ENCODE results near the gene PFDN4.
"Not testable (repeated sequence)": the region's sequence is repeated elsewhere in the genome, so short reads cannot be mapped to it uniquely, and the experiment has no call there.

The PFDN4 gene

GRCh38 chr20:54229566-54230160 lies 21.8 kb downstream of the PFDN4 start:
- no peak for DNase-seq

GRCh38 chr20:54231036-54231435 lies 23.1 kb downstream of the PFDN4 start:
- no peak for DNase-seq

GRCh38 chr20:54234991-54235390 lies 27.1 kb downstream of the PFDN4 start:
- no peak for DNase-seq

GRCh38 chr20:54237116-54237943 lies 29.4 kb downstream of the PFDN4 start:
- DNase-seq, result no peak

GRCh38 chr20:54244113-54244512 lies 36.2 kb downstream of the PFDN4 start:
- DNase-seq, result no peak

GRCh38 chr20:54248705-54249104 lies 40.8 kb downstream of the PFDN4 start:
- not testable (repeated sequence) for DNase-seq

- DNase-seq, result no peak
These were observed 42.8 kb downstream of the PFDN4 start for GRCh38 chr20:54250691-54251090.

GRCh38 chr20:54251096-54251495 lies 43.2 kb downstream of the PFDN4 start:
- DNase-seq, result no peak

- DNase-seq, result no peak
These were observed 46.7 kb downstream of the PFDN4 start for GRCh38 chr20:54254596-54254995.

GRCh38 chr20:54255157-54255556 lies 47.3 kb downstream of the PFDN4 start:
- DNase-seq, result no peak

GRCh38 chr20:54256202-54256601 lies 48.3 kb downstream of the PFDN4 start:
- DNase-seq, result no peak

- DNase-seq, result no peak
These were observed 49.4 kb downstream of the PFDN4 start for GRCh38 chr20:54257071-54257816.

- DNase-seq, result no peak
These were observed 52.2 kb downstream of the PFDN4 start for GRCh38 chr20:54260116-54260515.

- DNase-seq, result no peak
These were observed 54.8 kb downstream of the PFDN4 start for GRCh38 chr20:54262671-54263070.

GRCh38 chr20:54263116-54263690 lies 55.3 kb downstream of the PFDN4 start:
- DNase-seq, result no peak

GRCh38 chr20:54265791-54266190 lies 57.9 kb downstream of the PFDN4 start:
- not testable (repeated sequence) for DNase-seq

GRCh38 chr20:54266844-54267243 lies 59.0 kb downstream of the PFDN4 start:
- DNase-seq, result no peak

- DNase-seq, result no peak
These were observed 59.7 kb downstream of the PFDN4 start for GRCh38 chr20:54267483-54268003.

GRCh38 chr20:54268941-54269340 lies 61.1 kb downstream of the PFDN4 start:
- DNase-seq, result no peak
